OCI-LY7 (cell line): ENCODE results near the gene GATAD2B.

Experiments used
- EZH2phosphoT487 ChIP-seq: fragments of 200-600 bp; sonication (generic); IDR thresholded peaks from 2 replicates; pipeline ENCODE4 v1.6.1; 2018; ENCODE audit warnings: low read depth, borderline replicate concordance, mild to moderate bottlenecking, mixed run types, antibody characterized with exemption, low read length, moderate library complexity, mixed read lengths
- TF ChIP-seq, protein P1 (sequence below): fragments of 200-600 bp; sonication (generic); conservative IDR thresholded peaks from 2 replicates; pipeline ENCODE4 v1.5.1; 2014; ENCODE audit warnings: mild to moderate bottlenecking, antibody characterized with exemption, low read length, moderate library complexity, mixed read lengths

DNA sequence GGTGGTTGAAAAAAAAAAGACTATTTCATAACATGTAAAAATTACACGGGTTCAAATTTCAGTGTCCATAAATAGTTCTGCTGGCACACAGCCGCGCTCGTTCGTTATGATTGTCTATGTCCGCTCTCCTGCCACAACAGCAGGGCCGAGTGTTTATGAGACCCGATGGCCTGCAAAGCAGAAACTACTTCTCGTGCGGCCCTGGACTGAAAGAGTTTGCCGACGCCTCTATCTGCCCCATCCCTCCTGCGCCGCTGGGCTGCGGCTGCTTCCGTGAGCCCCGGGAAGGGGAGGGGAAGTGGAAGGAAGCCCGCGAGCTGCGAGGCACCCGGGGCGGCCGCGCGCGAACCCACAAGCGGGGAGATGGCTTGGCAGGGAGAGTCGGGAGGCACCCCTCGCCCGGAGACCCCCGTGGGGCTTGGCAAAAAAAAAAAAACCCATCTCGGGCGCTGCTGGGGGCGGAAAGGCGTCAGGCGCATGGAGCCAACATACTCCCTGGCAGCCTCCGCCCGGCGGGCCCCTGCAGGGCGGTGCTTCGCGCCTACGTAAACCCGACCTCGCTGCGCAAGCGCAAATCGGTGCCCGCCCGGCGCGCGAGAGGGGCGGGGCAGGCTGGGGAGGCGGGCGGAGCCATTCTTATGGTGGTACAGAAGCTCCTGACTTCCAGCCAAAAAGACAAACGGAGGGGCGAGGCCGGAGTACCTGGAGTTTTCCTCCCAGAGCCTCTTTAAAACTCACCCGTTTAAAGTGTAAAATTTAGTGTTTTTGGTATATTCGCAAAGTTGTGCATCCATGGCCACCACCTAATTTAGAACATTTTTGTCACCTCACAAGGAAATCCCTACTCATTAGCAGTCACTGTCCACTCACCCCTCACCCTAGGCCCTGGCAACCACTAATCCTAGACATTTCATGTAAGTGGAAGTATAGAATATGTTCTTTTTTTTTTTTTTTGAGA, 139.3 kb downstream of the GATAD2B start:
- TF ChIP-seq, protein P1, sequence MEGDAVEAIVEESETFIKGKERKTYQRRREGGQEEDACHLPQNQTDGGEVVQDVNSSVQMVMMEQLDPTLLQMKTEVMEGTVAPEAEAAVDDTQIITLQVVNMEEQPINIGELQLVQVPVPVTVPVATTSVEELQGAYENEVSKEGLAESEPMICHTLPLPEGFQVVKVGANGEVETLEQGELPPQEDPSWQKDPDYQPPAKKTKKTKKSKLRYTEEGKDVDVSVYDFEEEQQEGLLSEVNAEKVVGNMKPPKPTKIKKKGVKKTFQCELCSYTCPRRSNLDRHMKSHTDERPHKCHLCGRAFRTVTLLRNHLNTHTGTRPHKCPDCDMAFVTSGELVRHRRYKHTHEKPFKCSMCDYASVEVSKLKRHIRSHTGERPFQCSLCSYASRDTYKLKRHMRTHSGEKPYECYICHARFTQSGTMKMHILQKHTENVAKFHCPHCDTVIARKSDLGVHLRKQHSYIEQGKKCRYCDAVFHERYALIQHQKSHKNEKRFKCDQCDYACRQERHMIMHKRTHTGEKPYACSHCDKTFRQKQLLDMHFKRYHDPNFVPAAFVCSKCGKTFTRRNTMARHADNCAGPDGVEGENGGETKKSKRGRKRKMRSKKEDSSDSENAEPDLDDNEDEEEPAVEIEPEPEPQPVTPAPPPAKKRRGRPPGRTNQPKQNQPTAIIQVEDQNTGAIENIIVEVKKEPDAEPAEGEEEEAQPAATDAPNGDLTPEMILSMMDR: peak; percentile 23; the same call in 1 of the 2 replicates
- TF ChIP-seq EZH2phosphoT487: no peak
